Activated effector memory CD4-positive, alpha-beta T cell treated with anti-CD3 and anti-CD28 coated beads, Interleukin-2, amount 50 U/mL, for 16 hours (primary cell): ENCODE data around the gene SLC5A2.
A peak's percentile ranks its signal among the peaks of the same experiment; 100 is the strongest.

ENCODE experiments used
- DNase-seq: peaks from one replicate; pipeline ENCODE4 v3.0.0-alpha.2; 2020

SLC5A2 gene

GRCh38 chr16:31459687-31460581 lies 23.0 kb upstream of the SLC5A2 start:
- peak; percentile 100 for DNase-seq

- peak; percentile 62 for DNase-seq
Observed at GRCh38 chr16:31460582-31461002, 22.3 kb upstream of the SLC5A2 start.

GRCh38 chr16:31461201-31461920 lies 21.6 kb upstream of the SLC5A2 start:
- DNase-seq, result peak; percentile 34

GRCh38 chr16:31461921-31462804 lies 20.8 kb upstream of the SLC5A2 start:
- DNase-seq, result no peak

GRCh38 chr16:31464348-31464769 lies 18.6 kb upstream of the SLC5A2 start:
- DNase-seq, result no peak

- DNase-seq, result no peak
Observed at GRCh38 chr16:31464781-31465260, 18.1 kb upstream of the SLC5A2 start.

GRCh38 chr16:31465788-31466370 lies 17.0 kb upstream of the SLC5A2 start:
- DNase-seq, result no peak

GRCh38 chr16:31466381-31466841 lies 16.5 kb upstream of the SLC5A2 start:
- DNase-seq, result no peak

GRCh38 chr16:31467151-31467773 lies 15.7 kb upstream of the SLC5A2 start:
- no peak for DNase-seq

GRCh38 chr16:31467858-31468257 lies 15.1 kb upstream of the SLC5A2 start:
- no peak for DNase-seq

- DNase-seq, result no peak
Observed at GRCh38 chr16:31470615-31471014, 12.3 kb upstream of the SLC5A2 start.

- DNase-seq, result no peak
Observed at GRCh38 chr16:31471241-31471874, 11.6 kb upstream of the SLC5A2 start.

GRCh38 chr16:31471875-31472708 lies 10.8 kb upstream of the SLC5A2 start, which contains the start of gene TGFB1I1:
Gene TGFB1I1 (plus strand): TSS chr16:31472152. CDS start chr16:31472189, 37 bp downstream.
- DNase-seq, result no peak

GRCh38 chr16:31472709-31473203 lies 10.2 kb upstream of the SLC5A2 start:
- DNase-seq, result peak; percentile 67

GRCh38 chr16:31473264-31473984 lies 9.5 kb upstream of the SLC5A2 start:
- no peak for DNase-seq

GRCh38 chr16:31474173-31474714 lies 8.7 kb upstream of the SLC5A2 start:
- DNase-seq, result no peak

- DNase-seq, result no peak
Observed at GRCh38 chr16:31474773-31475738, 7.9 kb upstream of the SLC5A2 start.

GRCh38 chr16:31475946-31476302 lies 7.0 kb upstream of the SLC5A2 start:
- no peak for DNase-seq
